HG02759 (cell line): ENCODE data around the gene DLAT.
"Not testable (repeated sequence)": the region's sequence is repeated elsewhere in the genome, so short reads cannot be mapped to it uniquely, and the experiment has no call there.

Experiments used
- ATAC-seq: cut with Tn5 transposase; IDR thresholded peaks from one replicate; pipeline ENCODE4 v1.9.1; 2021; ENCODE audit warnings: mild to moderate bottlenecking, moderate library complexity; ENCODE audit not compliant: unreplicated experiment

DLAT gene

GRCh38 chr11:112004389-112004788 is 20.8 kb upstream of the DLAT start:
- peak; percentile 92 for ATAC-seq

- ATAC-seq = no peak
These were observed 19.6 kb upstream of the DLAT start for GRCh38 chr11:112005422-112006094.

- not testable (repeated sequence) for ATAC-seq
These were observed 19.1 kb upstream of the DLAT start for GRCh38 chr11:112006095-112006441.

GRCh38 chr11:112011451-112011850 is 13.8 kb upstream of the DLAT start:
- not testable (repeated sequence) for ATAC-seq

GRCh38 chr11:112012874-112013273 is 12.3 kb upstream of the DLAT start:
- no peak for ATAC-seq

GRCh38 chr11:112013497-112014164 is 11.6 kb upstream of the DLAT start:
- no peak for ATAC-seq

GRCh38 chr11:112016088-112016764 is 9.0 kb upstream of the DLAT start:
- peak; percentile 89 for ATAC-seq

- peak; percentile 46 for ATAC-seq
These were observed 8.3 kb upstream of the DLAT start for GRCh38 chr11:112016765-112017376.

- ATAC-seq = no peak
These were observed 7.7 kb upstream of the DLAT start for GRCh38 chr11:112017538-112017937.

GRCh38 chr11:112019066-112019465 is 6.1 kb upstream of the DLAT start:
- no peak for ATAC-seq

GRCh38 chr11:112023104-112023503 is 2.1 kb upstream of the DLAT start:
- no peak for ATAC-seq

- ATAC-seq = peak; percentile 46
These were observed 933 bp upstream of the DLAT start for GRCh38 chr11:112024178-112024772.

GRCh38 chr11:112025707-112026106 is 499 bp downstream of the DLAT start:
- peak; percentile 6 for ATAC-seq

GRCh38 chr11:112026784-112027410 is 1.7 kb downstream of the DLAT start:
- ATAC-seq = not testable (repeated sequence)

- ATAC-seq = no peak
These were observed 4.3 kb downstream of the DLAT start for GRCh38 chr11:112029460-112029859.

GRCh38 chr11:112033902-112034301 is 8.7 kb downstream of the DLAT start:
- no peak for ATAC-seq

GRCh38 chr11:112037527-112037926 is 12.3 kb downstream of the DLAT start:
- ATAC-seq = no peak

GRCh38 chr11:112042161-112042960 is 17.2 kb downstream of the DLAT start:
- ATAC-seq = no peak

- ATAC-seq = no peak
These were observed 17.7 kb downstream of the DLAT start for GRCh38 chr11:112042961-112043304.

- no peak for ATAC-seq
These were observed 19.8 kb downstream of the DLAT start for GRCh38 chr11:112044961-112045360.
